GM18505 (cell line): ENCODE measurements around the gene ESYT3.
"Not testable (repeated sequence)": the region's sequence is repeated elsewhere in the genome, so short reads cannot be mapped to it uniquely, and the experiment has no call there.

ENCODE experiments used
- ATAC-seq: cut with Tn5 transposase; IDR thresholded peaks from one replicate; pipeline ENCODE4 v1.9.1; 2021; ENCODE audit not compliant: unreplicated experiment
- POLR2A ChIP-seq: IDR thresholded peaks from 4 replicates; pipeline ENCODE4 v1.6.1; 2011; ENCODE audit warnings: borderline replicate concordance; ENCODE audit not compliant: insufficient read depth, insufficient read length; ENCODE audit errors: extremely low read depth

The ESYT3 gene

GRCh38 chr3:138465451-138465850 is 31.0 kb downstream of the ESYT3 start:
- no peak for TF ChIP-seq POLR2A
- no peak for ATAC-seq

- TF ChIP-seq POLR2A = no peak
- no peak for ATAC-seq
Observed at GRCh38 chr3:138465925-138466324, 31.5 kb downstream of the ESYT3 start.

GRCh38 chr3:138467931-138468330 is 33.5 kb downstream of the ESYT3 start:
- TF ChIP-seq POLR2A = no peak
- ATAC-seq = no peak

- no peak for ATAC-seq
- TF ChIP-seq POLR2A = no peak
Observed at GRCh38 chr3:138468451-138468850, 34.0 kb downstream of the ESYT3 start.

GRCh38 chr3:138468886-138469285 is 34.5 kb downstream of the ESYT3 start:
- no peak for ATAC-seq
- no peak for TF ChIP-seq POLR2A

- ATAC-seq = no peak
- TF ChIP-seq POLR2A = no peak
Observed at GRCh38 chr3:138469874-138470273, 35.5 kb downstream of the ESYT3 start.

- no peak for TF ChIP-seq POLR2A
- no peak for ATAC-seq
Observed at GRCh38 chr3:138470687-138471086, 36.3 kb downstream of the ESYT3 start.

GRCh38 chr3:138471481-138471880 is 37.1 kb downstream of the ESYT3 start:
- ATAC-seq = no peak
- no peak for TF ChIP-seq POLR2A

GRCh38 chr3:138472141-138472825 is 37.9 kb downstream of the ESYT3 start:
- no peak for TF ChIP-seq POLR2A
- ATAC-seq = no peak

GRCh38 chr3:138473391-138473790 is 39.0 kb downstream of the ESYT3 start:
- TF ChIP-seq POLR2A = no peak
- ATAC-seq = no peak

GRCh38 chr3:138474163-138474562 is 39.7 kb downstream of the ESYT3 start:
- no peak for TF ChIP-seq POLR2A
- no peak for ATAC-seq

- TF ChIP-seq POLR2A = no peak
- ATAC-seq = no peak
Observed at GRCh38 chr3:138476526-138476925, 42.1 kb downstream of the ESYT3 start.

- no peak for TF ChIP-seq POLR2A
- ATAC-seq = no peak
Observed at GRCh38 chr3:138477120-138477519, 42.7 kb downstream of the ESYT3 start.

- no peak for ATAC-seq
- TF ChIP-seq POLR2A = no peak
Observed at GRCh38 chr3:138477801-138478200, 43.4 kb downstream of the ESYT3 start.

- ATAC-seq = no peak
- TF ChIP-seq POLR2A = no peak
Observed at GRCh38 chr3:138479438-138479863, 45.0 kb downstream of the ESYT3 start.

- ATAC-seq = not testable (repeated sequence)
Observed at GRCh38 chr3:138484672-138485071, 50.3 kb downstream of the ESYT3 start.

GRCh38 chr3:138486580-138486979 is 52.2 kb downstream of the ESYT3 start:
- ATAC-seq = not testable (repeated sequence)
